ENCODE measurements around the gene PCDHGA6.

PCDHGA6 gene

DNA sequence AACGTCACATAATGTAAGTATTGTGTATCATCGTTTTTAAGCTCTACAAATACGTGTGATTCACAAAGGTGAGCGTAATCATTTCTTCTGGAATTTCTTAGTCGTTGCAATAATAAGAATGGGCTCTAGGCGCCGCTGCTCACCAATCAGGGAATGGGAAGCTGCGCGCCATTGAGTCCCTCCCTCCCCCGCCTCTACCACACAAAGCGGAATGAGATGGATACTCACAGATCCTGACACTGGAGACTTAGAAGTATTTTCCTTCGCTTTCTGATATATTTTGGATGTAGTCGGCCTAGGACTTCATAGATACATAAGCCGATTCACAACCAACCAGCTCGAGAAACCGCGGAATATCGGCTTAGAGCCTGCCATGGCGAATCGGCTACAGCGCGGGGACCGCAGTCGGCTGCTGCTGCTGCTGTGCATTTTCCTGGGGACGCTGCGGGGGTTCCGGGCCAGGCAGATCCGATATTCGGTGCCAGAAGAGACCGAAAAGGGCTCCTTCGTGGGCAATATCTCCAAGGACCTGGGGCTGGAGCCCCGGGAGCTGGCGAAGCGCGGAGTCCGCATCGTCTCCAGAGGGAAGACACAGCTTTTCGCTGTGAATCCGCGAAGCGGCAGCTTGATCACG lies 47.3 kb downstream of the PCDHGA6 start, which contains the start of gene PCDHGA11:
Gene PCDHGA11 (plus strand): TSS at position 197 of the 634 bp plus-strand sequence. CDS start 177 bp downstream, at position 374.
- DNase-seq (ENCODE audit: low spot score): peak; percentile 48

DNA sequence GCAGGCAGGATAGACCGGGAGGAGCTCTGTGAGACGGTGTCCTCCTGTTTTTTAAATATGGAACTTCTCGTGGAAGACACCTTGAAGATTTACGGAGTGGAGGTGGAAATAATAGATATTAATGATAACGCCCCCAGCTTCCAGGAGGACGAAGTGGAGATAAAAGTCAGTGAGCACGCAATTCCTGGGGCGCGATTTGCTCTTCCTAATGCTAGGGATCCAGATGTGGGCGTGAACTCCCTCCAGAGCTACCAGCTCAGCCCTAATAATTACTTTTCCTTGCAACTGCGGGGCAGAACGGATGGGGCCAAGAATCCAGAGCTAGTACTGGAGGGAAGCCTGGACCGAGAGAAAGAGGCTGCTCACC lies 47.8 kb downstream of the PCDHGA6 start:
- no peak for DNase-seq (ENCODE audit: low spot score)

DNA sequence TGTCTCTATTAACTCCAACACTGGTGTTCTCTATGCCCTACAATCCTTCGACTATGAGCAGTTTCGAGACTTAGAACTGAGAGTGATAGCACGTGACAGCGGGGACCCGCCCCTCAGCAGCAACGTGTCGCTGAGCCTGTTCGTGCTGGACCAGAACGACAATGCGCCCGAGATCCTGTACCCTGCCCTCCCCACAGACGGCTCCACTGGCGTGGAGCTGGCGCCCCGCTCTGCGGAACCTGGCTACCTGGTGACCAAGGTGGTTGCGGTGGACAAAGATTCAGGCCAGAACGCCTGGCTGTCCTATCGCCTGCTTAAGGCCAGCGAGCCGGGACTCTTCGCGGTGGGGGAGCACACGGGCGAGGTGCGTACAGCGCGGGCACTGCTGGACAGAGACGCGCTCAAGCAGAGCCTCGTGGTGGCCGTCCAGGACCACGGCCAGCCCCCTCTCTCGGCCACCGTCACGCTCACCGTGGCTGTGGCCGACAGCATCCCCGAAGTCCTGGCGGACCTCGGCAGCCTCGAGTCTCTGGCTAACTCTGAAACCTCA lies 49.1 kb downstream of the PCDHGA6 start:
- no peak for DNase-seq (ENCODE audit: low spot score)

DNA sequence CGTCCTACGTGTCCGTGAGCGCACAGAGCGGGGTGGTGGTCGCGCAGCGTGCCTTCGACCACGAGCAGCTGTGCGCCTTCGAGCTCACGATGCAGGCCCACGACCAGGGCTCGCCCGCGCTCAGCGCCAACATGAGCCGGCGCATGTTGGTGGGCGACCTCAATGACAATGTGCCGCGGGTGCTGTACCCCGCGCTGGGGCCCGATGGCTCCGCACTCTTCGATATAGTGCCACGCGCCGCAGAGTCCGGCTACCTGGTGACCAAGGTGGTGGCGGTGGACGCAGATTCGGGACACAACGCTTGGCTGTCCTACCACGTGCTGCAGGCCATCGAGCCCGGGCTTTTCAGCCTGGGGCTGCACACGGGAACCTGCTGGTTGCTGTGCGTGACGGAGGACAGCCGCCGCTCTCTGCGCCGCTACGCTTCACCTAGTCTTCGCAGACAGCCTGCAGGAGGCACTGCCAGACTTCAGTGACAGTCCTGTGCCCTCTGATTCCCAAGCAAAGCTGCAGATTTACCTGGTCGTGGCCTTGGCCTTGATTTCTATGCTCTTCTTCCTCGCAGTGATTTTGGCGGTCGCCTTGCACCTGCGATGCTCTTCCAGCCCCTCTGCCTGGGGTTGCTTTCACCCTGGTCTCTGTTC lies 54.2 kb downstream of the PCDHGA6 start:
- DNase-seq (ENCODE audit: low spot score): no peak

All from iPS-NIHi11 (cell line).